Measurements from ENCODE around the gene IFIT3. TPM values are rescaled to one million over a fixed set of nuclear protein-coding genes. Genes with fewer than 3 reads are reported as not detected.
"Not testable (repeated sequence)": the region's sequence is repeated elsewhere in the genome, so short reads cannot be mapped to it uniquely, and the experiment has no call there.

The IFIT3 gene
- total RNA-seq, 1 donor from 2014 or later, result 6.8 TPM

- intact Hi-C loops (cut with DNase I); DNase-seq (ENCODE audit: low spot score): not testable (repeated sequence)
Observed at GRCh38 chr10:89330014-89330413, 2.2 kb downstream of the IFIT3 start.

- intact Hi-C loops (cut with DNase I), result no loop called here
- DNase-seq (ENCODE audit: low spot score), result no peak
Observed at GRCh38 chr10:89330537-89331212, 2.9 kb downstream of the IFIT3 start.

DNA sequence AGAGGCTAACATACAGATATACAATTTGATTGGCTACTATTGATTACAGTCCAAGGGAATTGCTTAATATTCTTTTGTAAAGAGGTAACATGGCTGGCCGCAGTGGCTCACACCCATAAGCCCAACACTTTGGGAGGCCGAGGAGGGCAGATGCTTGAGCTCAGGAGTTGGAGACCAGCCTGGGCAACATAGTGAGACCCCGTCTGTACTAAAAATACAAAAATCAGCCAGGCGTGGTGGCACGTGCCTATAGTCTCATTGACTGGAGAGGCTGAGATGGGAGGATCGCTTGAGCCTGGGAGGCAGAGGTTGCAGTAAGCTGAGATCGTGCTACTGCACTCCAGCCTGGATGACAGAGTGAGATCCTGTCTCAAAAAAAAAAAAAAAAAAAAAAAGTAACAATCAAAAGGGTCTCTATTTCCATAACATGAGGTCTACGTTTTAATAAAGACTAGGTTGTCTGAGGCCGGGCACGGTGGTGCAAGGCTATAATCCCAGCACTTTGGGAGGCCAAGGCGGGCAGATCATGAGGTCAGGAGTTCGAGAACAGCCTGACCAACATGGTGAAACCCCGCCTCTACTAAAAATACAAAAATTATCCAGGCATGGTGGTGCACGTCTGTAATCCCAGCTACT is 3.8 kb downstream of the IFIT3 start:
- DNase-seq (ENCODE audit: low spot score); intact Hi-C loops (cut with DNase I): not testable (repeated sequence)

DNA sequence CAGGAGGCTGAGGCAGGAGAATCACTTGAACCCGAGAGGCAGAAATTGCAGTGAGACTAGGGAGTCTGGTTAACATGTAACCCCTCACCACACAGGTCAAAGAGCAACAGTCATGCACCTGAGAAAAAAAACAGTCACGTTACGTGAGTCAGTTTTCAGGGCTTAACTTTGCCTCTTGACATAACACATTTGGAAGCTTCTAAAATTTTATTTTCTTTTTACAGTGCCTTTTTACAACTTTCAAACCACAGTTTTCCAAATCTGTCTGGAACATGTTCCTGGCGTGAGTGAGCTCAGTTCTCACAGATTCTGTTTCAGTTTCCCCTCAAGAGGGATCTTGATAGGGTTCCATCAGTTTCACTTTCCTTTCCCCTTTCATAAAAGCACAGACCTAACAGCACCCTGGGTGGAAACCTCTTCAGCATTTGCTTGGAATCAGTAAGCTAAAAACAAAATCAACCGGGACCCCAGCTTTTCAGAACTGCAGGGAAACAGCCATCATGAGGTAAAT is 4.4 kb downstream of the IFIT3 start:
- DNase-seq (ENCODE audit: low spot score), result no peak
- intact Hi-C loops (cut with DNase I), result no loop called here

GRCh38 chr10:89335226-89335625 is 7.4 kb downstream of the IFIT3 start:
- DNase-seq (ENCODE audit: low spot score), result no peak
- intact Hi-C loops (cut with DNase I), result no loop called here

DNA sequence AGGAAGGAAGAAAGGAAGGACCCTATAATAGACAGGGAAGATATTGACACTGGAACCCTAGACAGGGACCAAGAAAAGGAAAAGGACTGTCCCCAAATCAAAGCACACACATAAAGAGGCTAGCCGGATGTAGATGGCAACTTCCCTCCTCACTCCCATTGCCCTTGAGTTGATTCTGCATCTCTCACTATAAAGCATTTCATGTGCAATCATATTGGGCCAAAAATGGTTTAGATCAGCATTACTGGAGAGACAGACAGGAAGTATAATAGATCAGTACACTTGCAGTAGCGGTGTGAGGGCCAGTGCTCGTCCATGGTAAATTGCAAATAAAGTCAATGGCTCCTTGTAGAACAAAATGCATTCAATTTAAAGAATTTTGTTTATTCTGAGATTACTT is 8.4 kb downstream of the IFIT3 start:
- intact Hi-C loops (cut with DNase I), result no loop called here
- no peak for DNase-seq (ENCODE audit: low spot score)

- DNase-seq (ENCODE audit: low spot score), result no peak
- intact Hi-C loops (cut with DNase I), result no loop called here
Observed at GRCh38 chr10:89337484-89337883, 9.7 kb downstream of the IFIT3 start.

DNA sequence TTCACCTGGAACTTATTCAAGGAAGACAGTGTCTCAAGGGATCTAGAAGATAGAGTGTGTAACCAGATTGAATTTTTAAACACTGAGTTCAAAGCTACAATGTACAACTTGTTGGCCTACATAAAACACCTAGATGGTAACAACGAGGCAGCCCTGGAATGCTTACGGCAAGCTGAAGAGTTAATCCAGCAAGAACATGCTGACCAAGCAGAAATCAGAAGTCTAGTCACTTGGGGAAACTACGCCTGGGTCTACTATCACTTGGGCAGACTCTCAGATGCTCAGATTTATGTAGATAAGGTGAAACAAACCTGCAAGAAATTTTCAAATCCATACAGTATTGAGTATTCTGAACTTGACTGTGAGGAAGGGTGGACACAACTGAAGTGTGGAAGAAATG is 10.9 kb downstream of the IFIT3 start:
- DNase-seq (ENCODE audit: low spot score), result no peak
- intact Hi-C loops (cut with DNase I), result no loop called here

- DNase-seq (ENCODE audit: low spot score), result no peak
- intact Hi-C loops (cut with DNase I), result no loop called here
Observed at GRCh38 chr10:89339875-89340274, 12.1 kb downstream of the IFIT3 start.

DNA sequence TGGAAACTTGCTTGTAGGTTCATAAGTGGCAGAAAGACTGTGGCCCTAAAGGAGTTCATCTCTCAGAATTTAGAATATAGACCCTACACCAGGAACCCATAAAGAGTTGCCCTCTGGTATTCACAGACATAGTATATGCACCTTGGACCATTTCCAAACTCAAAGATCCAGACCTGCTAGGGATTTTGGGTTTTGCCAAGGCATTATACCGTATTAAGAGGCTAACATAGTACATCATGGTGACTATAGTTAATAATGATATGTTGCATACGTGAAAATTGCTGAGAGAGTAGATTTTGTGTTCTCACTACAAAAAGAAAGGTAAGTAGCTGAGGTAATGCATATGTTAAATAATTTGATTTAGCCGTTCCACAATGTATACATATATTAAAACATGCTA is 13.9 kb downstream of the IFIT3 start:
- intact Hi-C loops (cut with DNase I), result no loop called here

GRCh38 chr10:89342206-89342958 is 14.6 kb downstream of the IFIT3 start:
- intact Hi-C loops (cut with DNase I), result no loop called here
- DNase-seq (ENCODE audit: low spot score), result no peak

More for the DNA sequence above, 13.9 kb downstream of the IFIT3 start:
- no peak for DNase-seq (ENCODE audit: low spot score)

- intact Hi-C loops (cut with DNase I), result no loop called here
- DNase-seq (ENCODE audit: low spot score), result no peak
Observed at GRCh38 chr10:89343089-89343767, 15.4 kb downstream of the IFIT3 start.

DNA sequence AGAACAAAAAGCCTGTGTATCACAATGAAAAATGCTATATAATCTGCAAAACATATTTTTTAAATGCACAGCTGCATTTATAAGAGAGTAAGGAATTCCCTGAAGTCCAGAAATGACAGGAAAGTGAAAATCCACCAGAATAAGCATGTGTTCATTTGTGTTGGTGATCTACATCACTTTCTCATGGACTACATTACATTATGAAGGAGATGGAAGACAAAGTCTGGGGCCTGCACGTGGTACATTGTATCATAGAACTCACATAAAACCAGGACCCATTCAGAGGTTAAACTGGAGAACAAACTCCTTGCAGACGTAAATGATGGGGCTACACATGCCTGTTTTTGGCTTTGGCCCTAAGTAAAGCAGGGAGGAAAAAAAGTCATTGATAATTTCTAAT is 16.4 kb downstream of the IFIT3 start:
- no peak for DNase-seq (ENCODE audit: low spot score)
- intact Hi-C loops (cut with DNase I), result no loop called here

DNA sequence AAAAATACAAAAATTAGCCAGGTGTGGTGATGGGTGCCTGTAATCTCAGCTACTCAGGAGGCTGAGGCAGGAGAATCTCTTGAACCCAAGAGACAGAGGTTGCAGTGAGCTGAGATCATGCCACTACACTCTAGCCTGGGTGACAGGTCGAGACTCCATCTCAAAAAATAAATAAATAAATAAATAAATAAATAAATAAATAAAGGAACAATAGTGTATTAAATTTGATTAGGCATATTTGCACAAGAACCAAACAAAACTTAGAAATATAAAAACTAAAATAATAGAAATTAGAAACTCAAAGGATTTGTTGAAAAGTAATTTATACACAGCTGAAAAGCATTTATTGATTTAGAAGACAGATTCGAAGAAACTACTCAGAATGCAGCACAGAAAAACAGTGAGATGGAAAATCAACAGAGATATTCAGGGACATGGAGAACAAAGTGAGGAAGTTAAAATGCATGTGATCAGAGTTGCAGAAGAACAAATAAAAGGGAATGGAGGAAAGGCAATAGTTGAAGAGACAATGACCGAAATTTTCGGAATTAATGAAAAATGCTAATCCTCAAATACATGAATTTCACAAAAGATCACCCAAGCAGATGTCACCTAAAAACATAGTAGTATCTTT is 17.7 kb downstream of the IFIT3 start:
- no peak for DNase-seq (ENCODE audit: low spot score)

GRCh38 chr10:89346405-89347254 is 18.8 kb downstream of the IFIT3 start:
- intact Hi-C loops (cut with DNase I), result loop anchor here (1.0 kb wide), 1 partner anchor 18 kb away; no protein-coding TSS in a partner anchor
- DNase-seq (ENCODE audit: low spot score), result no peak

More for the DNA sequence above, 17.7 kb downstream of the IFIT3 start:
- intact Hi-C loops (cut with DNase I), result no loop called here

DNA sequence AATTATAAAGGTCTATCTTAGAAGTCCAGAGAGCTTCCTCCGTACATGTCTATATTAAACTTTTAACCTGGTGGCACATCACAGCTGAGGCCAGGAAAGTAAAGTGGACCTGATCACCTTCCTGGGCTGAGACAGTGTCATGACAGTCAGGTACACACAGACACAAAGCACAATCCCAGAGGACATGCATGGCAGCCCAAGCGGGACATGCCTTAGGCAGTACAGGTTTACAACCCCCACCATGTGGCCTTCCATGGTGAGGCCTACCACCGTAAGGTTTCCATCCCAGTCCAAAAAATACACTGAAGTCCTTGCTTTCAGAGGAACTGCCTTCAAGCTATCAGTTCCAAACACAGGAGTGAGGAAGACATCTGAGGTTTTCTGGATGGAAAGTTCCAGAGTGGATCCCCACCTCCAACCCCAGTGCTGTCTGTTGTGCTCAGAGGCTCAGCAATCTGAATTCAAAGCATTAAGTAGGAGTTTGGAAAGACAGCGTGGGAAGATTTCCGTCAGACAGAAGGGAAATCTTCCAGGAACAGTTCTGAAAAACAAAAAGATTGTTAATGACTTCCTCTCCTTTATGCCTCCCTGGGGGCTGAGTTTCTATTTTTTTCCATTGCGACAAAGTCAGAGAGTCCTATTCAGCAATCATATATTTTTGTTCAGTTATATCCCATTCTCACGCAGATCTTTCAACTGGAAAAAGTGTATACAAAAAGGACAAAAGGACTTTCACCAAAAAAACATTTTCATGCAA is 20.1 kb downstream of the IFIT3 start:
- intact Hi-C loops (cut with DNase I), result loop anchor here (1.0 kb wide), 1 partner anchor 20 kb away; no protein-coding TSS in a partner anchor
- DNase-seq (ENCODE audit: low spot score), result no peak

DNA sequence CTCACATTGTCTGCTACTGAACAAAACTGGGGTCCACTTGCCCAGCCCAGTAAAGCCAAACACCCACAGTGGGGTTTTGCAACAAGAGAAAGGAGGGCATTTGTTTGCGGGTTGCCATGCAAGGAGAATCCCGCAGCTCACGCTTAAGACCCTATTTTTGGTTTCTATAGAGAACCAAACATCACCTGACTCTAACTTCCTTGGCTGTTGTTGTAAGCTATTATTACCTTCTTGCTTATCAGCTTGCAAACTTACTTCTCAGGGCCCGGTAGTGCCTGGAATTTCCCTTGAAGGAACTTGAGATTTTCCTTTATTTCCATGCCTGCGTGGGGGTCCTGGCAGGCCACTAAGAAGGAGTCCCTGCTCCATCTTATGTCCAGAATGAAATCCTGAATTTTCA is 20.7 kb downstream of the IFIT3 start:
- intact Hi-C loops (cut with DNase I), result no loop called here
- DNase-seq (ENCODE audit: low spot score), result no peak

DNA sequence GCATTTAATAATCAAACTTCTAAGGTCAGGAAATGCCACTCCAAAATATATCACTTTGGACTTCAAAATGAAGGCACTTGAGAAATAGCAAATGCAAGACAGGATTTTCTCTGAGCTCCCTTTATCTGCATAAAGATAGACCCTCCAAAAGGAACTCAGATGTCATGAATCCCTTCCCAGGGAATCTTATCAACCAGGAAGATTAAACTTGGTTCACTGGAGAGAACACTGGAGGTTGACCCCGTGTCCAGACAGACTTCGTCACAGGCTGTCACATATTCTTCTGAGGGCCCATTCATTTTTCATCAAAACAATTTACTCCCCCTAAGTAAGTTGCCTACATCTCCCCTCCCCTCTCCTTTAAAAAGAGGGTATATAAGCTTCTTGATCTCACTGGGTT is 21.2 kb downstream of the IFIT3 start:
- intact Hi-C loops (cut with DNase I), result no loop called here
- no peak for DNase-seq (ENCODE audit: low spot score)

All from cardiac septum (tissue), 1 donor.